Activated T-helper 17 cell treated with anti-CD3 and anti-CD28 coated beads, Interleukin-2, amount 50 U/mL, for 72 hours (primary cell): ENCODE results near the gene FBXO42. TPM values are rescaled to one million over a fixed set of nuclear protein-coding genes. Genes with fewer than 3 reads are reported as not detected.
"Not testable (repeated sequence)": the region's sequence is repeated elsewhere in the genome, so short reads cannot be mapped to it uniquely, and the experiment has no call there.

Experiments
- ATAC-seq: fragments of 150-1000 bp; cut with Tn5 transposase; replicated peaks from 2 replicates; pipeline ENCODE4 v1.10.0; 2021; ENCODE audit warnings: mild to moderate bottlenecking, moderate library complexity
- H3K27ac Mint-ChIP-seq: one replicate; pipeline ENCODE4 v1.8.0; 2022; ENCODE audit warnings: mixed read lengths
- H3K27me3 Mint-ChIP-seq: one replicate; pipeline ENCODE4 v1.8.0; 2022; ENCODE audit warnings: mixed read lengths
- H3K36me3 Mint-ChIP-seq: one replicate; pipeline ENCODE4 v1.8.0; 2022; ENCODE audit warnings: low read depth, mild to moderate bottlenecking, mixed read lengths
- H3K4me1 Mint-ChIP-seq: one replicate; pipeline ENCODE4 v1.8.0; 2022; ENCODE audit warnings: mixed read lengths
- H3K4me3 Mint-ChIP-seq: one replicate; pipeline ENCODE4 v1.8.0; 2022; ENCODE audit warnings: mild to moderate bottlenecking, mixed read lengths
- H3K9me3 Mint-ChIP-seq: one replicate; pipeline ENCODE4 v1.8.0; 2022; ENCODE audit warnings: mixed read lengths
- total RNA-seq, 2 donors: library from RNA; stranded (reverse); gene quantifications; one replicate each; pipeline ENCODE4 v1.2.3, GENCODE V29; 2022

FBXO42 gene
- total RNA-seq, 2 donors from 2014 or later: 19.7 to 27.3 TPM

- not testable (repeated sequence) for ATAC-seq, H3K4me1 Mint-ChIP-seq, H3K36me3 Mint-ChIP-seq, H3K9me3 Mint-ChIP-seq, H3K4me3 Mint-ChIP-seq, H3K27ac Mint-ChIP-seq
- peaks cover 14% of the 10 kb centered on the region for H3K27me3 Mint-ChIP-seq
Observed at GRCh38 chr1:16222716-16223115, 129.6 kb downstream of the FBXO42 start.

DNA sequence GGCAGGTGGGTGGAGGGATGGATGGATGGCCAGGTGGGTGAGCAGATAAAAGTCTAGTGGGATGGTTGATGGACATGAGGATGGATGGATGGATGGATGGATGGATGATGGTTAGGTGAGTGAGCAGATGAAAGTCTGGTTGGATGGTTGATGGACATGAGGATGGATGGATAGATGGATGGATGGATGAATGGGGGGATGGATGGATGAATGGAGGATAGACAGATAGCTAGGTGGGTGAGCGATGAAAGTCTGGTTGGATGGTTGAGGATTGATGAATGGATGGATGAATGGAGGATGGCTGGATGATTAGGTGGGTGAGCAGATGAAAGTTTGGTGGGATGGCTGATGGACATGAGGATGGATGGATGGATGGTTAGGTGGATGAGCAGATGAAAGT lies 130.8 kb downstream of the FBXO42 start:
- Mint-ChIP-seq H3K36me3 (no peaks in the 10 kb centered on the region), H3K4me1 (peaks cover 8% of the 10 kb centered on the region), H3K9me3 (no peaks in the 10 kb centered on the region), H3K27me3 (peaks cover 11% of the 10 kb centered on the region), H3K4me3 (no peak overlapping the region), H3K27ac (no peak overlapping the region)
- no peak for ATAC-seq

DNA sequence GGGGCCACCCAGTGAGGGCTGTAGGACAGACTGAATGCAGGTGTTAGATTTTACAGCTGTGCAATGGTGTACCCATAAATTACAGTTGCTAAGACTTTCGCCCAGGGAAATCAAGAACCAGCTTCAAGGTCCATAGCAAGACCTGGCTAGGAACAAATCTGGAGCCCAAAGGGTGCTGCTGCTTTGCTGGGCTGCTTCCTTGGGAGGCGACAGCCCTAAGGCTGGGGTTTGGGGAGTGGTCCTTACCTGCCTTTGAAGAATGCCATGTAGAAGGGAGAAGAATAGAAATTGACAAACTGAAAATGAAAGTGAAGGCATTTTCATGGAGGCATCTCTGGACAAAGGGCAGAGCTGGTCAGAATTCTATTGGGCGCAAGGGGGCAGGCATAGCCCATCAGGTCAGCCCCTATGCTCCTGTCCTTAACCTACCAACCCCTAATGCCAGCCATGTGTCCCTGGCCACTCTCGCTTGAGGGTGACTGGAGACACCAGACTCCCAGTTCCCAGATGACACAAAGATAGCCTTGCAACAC lies 132.2 kb downstream of the FBXO42 start:
- H3K9me3 Mint-ChIP-seq: no peaks in the 10 kb centered on the region
- peaks cover 5% of the 10 kb centered on the region for H3K27me3 Mint-ChIP-seq
- H3K36me3 Mint-ChIP-seq: no peaks in the 10 kb centered on the region
- peaks cover 12% of the 10 kb centered on the region for H3K4me1 Mint-ChIP-seq
- H3K4me3 Mint-ChIP-seq: no peak overlapping the region
- no peak for ATAC-seq
- H3K27ac Mint-ChIP-seq: peak overlapping the region; percentile 50

DNA sequence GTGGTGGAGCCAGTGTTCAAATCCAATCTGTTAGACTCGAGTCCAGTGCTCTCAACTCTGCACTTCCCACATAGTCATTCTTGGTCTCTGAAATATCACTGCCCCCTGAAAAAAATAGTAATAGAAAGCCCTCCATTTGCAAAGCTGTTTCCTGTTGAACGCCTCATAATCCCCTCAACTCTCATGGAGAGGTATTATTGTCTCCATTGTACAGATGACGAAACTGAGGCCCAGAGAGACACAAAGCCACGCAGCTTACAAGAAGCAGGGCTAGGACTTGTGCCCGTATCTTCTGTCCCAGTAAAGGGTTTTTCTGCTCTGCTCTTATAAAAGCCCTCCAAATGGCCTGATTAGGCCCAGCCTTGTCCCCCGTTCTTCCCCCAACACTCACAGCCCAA lies 133.6 kb downstream of the FBXO42 start:
- Mint-ChIP-seq H3K27me3 (no peaks in the 10 kb centered on the region), H3K36me3 (no peaks in the 10 kb centered on the region), H3K4me3 (peak overlapping the region; percentile 85), H3K27ac (no peak overlapping the region), H3K9me3 (no peaks in the 10 kb centered on the region), H3K4me1 (peaks cover 12% of the 10 kb centered on the region)
- no peak for ATAC-seq

- Mint-ChIP-seq H3K4me3 (peak overlapping the region; percentile 85), H3K4me1 (peaks cover 12% of the 10 kb centered on the region), H3K9me3 (no peaks in the 10 kb centered on the region), H3K27ac (no peak overlapping the region), H3K36me3 (no peaks in the 10 kb centered on the region), H3K27me3 (no peaks in the 10 kb centered on the region)
- no peak for ATAC-seq
Observed at GRCh38 chr1:16218014-16218673, 134.1 kb downstream of the FBXO42 start.

DNA sequence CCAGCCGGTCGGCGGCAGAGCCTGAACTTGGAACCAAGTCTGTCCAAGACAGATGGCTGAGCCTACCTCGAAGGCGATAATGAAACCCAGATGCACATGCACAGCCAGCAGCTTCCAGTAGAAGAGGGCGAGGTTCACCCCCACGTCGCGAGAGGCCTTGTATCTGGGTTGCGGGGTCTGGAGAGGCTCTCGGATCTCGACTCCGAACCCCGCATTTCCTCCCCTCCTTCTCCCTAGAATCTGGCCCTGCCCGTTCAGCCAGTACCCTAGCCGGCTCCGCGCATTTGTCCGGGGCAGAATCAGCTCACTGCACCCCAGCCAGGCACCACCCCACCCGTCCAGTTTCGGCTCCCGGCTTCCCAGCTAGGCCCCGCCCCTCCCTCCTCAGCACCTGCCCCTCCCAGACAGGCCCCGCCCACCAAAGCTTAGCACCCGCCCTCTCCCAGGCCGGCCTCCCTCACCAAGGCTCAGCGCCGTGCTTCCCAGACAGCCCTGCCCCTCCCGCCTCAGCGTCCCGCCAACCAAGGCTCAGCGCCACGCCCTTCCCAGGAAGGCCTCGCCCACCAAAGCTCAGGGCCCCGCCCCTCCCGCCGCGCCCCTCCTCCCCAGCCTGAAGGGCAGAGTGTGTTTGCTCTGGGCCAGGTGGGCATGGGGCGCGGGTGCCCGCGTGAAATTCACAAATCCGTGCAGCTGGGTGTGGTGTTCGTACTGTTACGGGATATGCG lies 135.1 kb downstream of the FBXO42 start:
- ATAC-seq: peak; percentile 99
- no peaks in the 10 kb centered on the region for H3K27me3 Mint-ChIP-seq
- peak overlapping the region; percentile 85 for H3K4me3 Mint-ChIP-seq
- peaks cover 12% of the 10 kb centered on the region for H3K4me1 Mint-ChIP-seq
- no peaks in the 10 kb centered on the region for H3K9me3 Mint-ChIP-seq
- no peaks in the 10 kb centered on the region for H3K36me3 Mint-ChIP-seq
- H3K27ac Mint-ChIP-seq: no peak overlapping the region

DNA sequence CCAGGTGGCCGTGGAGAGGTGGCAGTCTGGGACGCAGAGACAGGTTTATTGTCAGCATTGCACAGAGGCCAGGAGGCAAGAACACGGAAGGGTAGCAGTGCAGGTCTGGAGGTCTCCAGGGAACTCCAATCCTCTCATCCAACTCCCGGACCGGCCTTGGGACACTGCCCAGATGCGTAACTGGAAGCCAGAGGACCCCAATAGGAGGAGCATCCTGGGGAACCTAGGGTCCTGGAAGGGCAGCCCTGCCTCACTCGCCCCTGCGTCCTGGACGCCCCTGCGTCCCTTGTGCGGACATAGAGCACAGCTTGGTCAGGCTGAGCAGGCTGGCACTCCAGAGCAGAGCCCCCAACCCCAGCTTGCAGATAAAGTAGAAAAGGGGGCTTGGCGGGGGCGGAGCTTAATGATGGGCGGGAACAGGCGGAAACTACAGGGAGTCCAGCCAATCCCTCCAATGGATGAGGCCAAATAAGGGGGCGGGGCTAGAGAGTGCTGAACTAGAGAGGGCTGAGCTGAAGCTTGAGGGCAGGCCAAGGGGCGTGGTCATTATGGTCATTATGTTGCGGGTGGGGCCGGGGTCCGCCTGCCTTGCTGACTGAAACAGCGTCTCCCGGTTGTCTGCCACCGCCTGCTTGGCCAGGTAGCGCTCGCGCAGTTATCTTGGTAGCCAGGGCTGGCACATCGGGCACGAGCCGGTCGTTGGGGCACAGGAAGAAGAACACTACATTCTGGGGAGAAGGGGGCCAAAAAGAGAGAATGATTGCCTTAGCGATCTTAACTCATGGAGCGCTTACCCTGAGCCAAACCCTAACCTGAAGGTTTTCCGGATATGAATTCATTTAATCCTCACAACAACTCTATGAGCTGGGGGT lies 136.2 kb downstream of the FBXO42 start:
- Mint-ChIP-seq H3K9me3 (no peaks in the 10 kb centered on the region), H3K4me3 (peak overlapping the region; percentile 85), H3K27ac (no peak overlapping the region), H3K27me3 (no peaks in the 10 kb centered on the region), H3K36me3 (no peaks in the 10 kb centered on the region), H3K4me1 (peaks cover 7% of the 10 kb centered on the region)
- ATAC-seq: peak; percentile 50

- H3K4me3 Mint-ChIP-seq, H3K27me3 Mint-ChIP-seq, H3K36me3 Mint-ChIP-seq, H3K4me1 Mint-ChIP-seq, H3K9me3 Mint-ChIP-seq, ATAC-seq, H3K27ac Mint-ChIP-seq: not testable (repeated sequence)
Observed at GRCh38 chr1:16215240-16215639, 137.0 kb downstream of the FBXO42 start.

DNA sequence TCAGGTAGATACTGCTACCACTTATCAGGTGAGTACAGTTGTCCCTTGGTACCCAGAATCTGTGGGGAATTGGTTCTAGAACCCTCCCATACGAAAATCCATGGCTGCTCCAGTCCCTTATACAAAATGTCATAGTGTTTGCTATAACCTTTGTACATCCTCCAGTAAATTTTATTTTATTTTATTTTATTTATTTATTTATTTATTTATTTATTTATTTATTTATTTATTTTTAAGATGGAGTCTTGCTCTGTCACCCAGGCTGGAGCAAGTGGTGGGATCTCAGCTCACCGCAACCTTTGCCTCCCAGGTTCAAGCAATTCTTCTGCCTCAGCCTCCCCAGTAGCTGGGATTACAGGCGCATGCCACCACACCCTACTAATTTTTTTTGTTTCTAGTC lies 138.7 kb downstream of the FBXO42 start:
- not testable (repeated sequence) for H3K27ac Mint-ChIP-seq, H3K27me3 Mint-ChIP-seq, H3K4me3 Mint-ChIP-seq, H3K4me1 Mint-ChIP-seq, H3K36me3 Mint-ChIP-seq, H3K9me3 Mint-ChIP-seq, ATAC-seq

GRCh38 chr1:16213013-16213412 lies 139.3 kb downstream of the FBXO42 start:
- Mint-ChIP-seq H3K4me3 (no peak overlapping the region), H3K27me3 (no peaks in the 10 kb centered on the region), H3K36me3 (no peaks in the 10 kb centered on the region), H3K9me3 (no peaks in the 10 kb centered on the region), H3K4me1 (peaks cover 4% of the 10 kb centered on the region), H3K27ac (no peak overlapping the region)
- ATAC-seq: no peak

DNA sequence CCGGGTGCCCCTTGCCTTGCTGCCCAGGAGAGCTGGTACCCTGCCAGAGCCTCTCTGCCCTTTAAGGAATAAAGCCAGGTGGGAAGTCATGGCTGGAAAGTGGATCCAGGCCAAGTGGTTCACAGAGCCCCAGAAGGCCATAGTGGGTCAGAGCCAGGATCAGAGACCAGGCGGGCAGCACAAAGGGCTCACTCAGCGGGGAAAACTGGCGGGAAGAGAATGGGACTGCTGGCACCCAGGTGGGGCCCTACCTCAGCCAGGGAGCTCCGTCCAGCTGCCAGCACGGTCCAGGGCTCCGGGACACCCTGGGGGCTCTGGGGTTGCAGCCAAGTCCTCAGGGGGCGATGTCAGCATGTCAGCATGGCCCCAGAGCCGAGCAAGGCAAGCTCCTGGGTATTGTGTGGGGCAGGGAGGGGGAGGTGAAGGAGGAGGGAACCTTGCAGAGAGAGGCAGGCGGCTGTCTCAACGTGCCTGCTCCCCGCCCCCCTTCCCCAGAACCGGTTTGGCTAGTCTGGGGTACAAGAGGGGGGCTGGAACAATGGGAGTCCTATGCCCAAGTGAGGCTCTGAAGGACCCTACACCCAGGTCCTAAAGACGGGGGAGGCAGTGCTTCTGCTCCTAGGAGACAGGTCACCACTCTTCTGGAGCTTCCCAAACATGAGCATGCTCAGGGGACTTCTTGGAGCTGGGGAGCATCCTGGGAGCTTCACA lies 139.9 kb downstream of the FBXO42 start, which contains the start of gene ARHGEF19:
ARHGEF19 (minus strand) TSS at position 402 of the 711 bp plus-strand sequence. CDS start 3,598 bp downstream, outside the sequence.
- Mint-ChIP-seq H3K27me3 (no peaks in the 10 kb centered on the region), H3K27ac (no peak within 1 kb of the TSS), H3K4me3 (no peak within 1 kb of the TSS), H3K9me3 (no peaks in the 10 kb centered on the region), H3K4me1 (peaks cover 4% of the 10 kb centered on the region), H3K36me3 (no peaks in the 10 kb centered on the region)
- ATAC-seq: no peak

- H3K4me3 Mint-ChIP-seq: no peak overlapping the region
- no peaks in the 10 kb centered on the region for H3K9me3 Mint-ChIP-seq
- no peak overlapping the region for H3K27ac Mint-ChIP-seq
- peaks cover 4% of the 10 kb centered on the region for H3K4me1 Mint-ChIP-seq
- H3K27me3 Mint-ChIP-seq: no peaks in the 10 kb centered on the region
- no peak for ATAC-seq
- H3K36me3 Mint-ChIP-seq: no peaks in the 10 kb centered on the region
Observed at GRCh38 chr1:16211824-16212223, 140.5 kb downstream of the FBXO42 start.

DNA sequence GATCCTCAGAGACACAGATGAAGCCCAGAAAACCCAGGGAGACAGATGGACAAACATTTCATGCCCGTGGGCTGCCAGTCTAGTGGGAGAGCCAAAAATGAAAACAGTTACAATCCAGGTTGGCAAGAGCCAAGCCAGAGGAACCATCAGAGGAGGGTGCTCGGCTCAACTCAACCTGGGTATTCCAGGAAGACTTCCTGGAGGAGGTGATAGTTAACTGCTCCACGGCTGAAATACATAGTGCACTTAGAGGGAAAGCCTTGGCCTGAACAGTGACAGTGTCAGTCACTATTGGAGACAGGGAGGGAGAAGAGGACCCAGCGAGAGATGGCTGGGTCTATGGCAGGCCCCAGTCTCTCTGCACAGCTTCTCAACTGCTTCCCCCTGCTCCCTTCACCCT lies 141.7 kb downstream of the FBXO42 start:
- Mint-ChIP-seq H3K36me3 (no peaks in the 10 kb centered on the region), H3K4me3 (no peak overlapping the region), H3K9me3 (no peaks in the 10 kb centered on the region), H3K4me1 (no peaks in the 10 kb centered on the region), H3K27ac (no peak overlapping the region), H3K27me3 (no peaks in the 10 kb centered on the region)
- ATAC-seq: no peak

DNA sequence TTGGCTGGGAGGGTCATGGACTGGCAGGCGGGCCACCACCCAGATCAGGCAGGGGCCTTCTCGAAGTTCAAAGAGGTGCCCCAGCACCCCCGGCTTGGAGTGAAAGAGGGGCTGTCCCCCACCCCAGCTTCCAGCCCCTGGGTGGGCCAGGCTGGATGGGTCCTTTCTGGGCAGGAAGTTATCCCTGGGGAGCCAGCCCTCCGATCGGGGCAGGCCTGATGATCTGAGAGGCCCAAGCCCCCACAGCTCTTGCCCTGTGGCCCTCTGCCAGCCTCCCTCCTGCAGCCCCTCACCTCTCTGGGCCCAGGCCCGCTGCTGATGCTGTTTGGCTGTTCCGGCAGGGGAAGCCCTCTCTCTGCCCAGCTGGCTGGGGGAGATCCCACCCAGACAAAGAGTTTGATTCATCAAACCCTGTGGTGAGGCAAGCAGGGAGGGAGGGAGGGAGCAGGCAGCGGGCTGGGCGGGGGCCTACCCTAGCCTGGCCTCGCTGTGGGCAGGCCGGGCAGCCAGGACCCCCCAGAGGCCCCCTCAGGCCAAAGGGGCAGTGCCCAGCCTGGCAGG lies 142.4 kb downstream of the FBXO42 start:
- H3K36me3 Mint-ChIP-seq: no peaks in the 10 kb centered on the region
- peak overlapping the region; percentile 5 for H3K27ac Mint-ChIP-seq
- no peaks in the 10 kb centered on the region for H3K4me1 Mint-ChIP-seq
- no peak overlapping the region for H3K4me3 Mint-ChIP-seq
- ATAC-seq: no peak
- H3K9me3 Mint-ChIP-seq: no peaks in the 10 kb centered on the region
- no peaks in the 10 kb centered on the region for H3K27me3 Mint-ChIP-seq
